Germinal center (tissue), 1 donor: ENCODE measurements around the gene PBRM1.

Experiments
- DNase-seq: peaks from one replicate; pipeline ENCODE4 v3.0.0; 2012; ENCODE audit warnings: mixed read lengths, low spot score

PBRM1 gene

GRCh38 chr3:52574056-52574965 is 111.4 kb downstream of the PBRM1 start:
- no peak for DNase-seq

GRCh38 chr3:52572221-52572620 is 113.5 kb downstream of the PBRM1 start:
- no peak for DNase-seq

GRCh38 chr3:52570076-52570475 is 115.6 kb downstream of the PBRM1 start:
- no peak for DNase-seq

- no peak for DNase-seq
Observed at GRCh38 chr3:52568069-52568468, 117.6 kb downstream of the PBRM1 start.

DNA sequence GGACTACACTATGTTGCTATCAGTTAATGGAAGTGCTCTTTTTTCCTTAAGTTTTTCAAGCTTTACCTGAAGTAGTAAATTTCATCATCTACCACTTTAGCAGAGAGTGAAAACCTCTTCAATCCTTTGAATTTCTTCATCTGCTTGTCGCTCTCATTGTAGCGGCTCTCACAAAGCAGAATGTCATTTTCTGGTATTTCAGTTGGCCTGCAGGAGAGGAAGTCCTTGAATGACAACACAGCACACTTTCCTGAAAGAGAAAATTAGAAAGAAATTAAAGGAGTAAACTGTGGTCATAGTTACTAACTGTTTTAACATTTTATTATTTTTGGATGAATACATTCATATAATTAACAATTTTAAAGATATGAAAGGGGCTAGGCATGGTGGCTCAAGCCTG is 121.7 kb downstream of the PBRM1 start:
- no peak for DNase-seq

GRCh38 chr3:52561028-52561747 is 124.5 kb downstream of the PBRM1 start:
- DNase-seq, result no peak

GRCh38 chr3:52558436-52558835 is 127.3 kb downstream of the PBRM1 start:
- DNase-seq, result no peak

DNA sequence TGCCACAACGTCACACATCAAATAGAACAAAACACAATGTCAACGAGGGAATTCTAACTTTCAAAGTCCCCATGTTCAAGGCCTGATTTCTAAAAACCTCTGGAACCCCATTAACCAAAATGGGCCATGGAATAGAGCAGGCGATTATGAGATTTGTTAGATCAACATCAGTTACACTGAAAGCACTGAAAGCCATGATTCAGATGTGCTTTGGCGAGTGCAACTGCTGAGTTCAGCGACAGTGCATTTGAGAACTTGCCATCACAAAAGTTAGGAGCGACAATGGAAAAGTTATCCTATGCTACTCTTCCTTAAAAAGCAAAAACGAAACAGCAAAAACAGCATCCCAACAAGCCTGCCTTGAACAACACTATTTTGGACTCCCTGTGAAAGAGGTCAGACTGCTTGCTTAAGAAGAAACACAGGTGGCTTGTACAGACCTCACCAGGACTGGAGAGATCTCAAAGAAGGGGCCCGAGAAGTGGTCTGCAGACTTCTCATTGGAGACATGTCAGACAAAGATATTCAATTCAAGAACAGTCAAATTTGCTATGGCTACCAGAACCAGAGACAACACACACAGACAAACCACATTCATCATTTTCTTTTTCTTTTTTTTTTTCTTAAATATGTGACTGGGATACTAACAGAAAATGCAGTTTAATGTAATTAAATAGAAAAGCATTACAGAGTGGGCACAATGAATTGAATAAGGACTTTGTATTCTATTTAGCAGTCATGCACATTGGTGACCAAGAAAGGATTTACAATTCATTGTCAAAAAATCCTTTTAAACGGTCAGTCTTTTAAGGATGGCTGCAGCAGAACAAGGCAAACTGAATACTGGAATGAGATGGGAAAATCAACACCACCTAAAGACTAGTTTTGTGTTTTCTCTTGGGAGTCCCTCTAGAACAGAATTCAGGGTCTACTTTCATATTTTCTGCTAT is 128.4 kb downstream of the PBRM1 start:
- DNase-seq, result no peak

DNA sequence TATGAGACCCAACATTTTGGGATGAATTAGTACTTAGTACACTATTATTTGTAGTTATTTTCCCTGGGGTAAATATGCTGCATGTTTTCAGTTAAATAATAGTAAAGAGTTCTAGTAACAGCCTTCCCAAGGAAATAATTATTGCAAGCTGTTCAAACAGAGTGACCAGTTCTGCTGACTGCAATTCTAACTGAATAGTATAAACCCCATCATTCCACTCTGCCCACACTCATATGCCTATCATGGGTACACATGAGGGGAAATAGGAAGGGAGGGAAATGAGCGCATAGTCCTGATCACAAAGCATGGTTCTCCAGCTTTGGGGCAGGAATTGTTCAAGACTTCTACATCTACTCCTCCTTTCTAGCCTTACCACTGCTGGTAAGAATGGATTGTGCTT is 130.7 kb downstream of the PBRM1 start:
- DNase-seq, result no peak

GRCh38 chr3:52554026-52554755 is 131.5 kb downstream of the PBRM1 start:
- DNase-seq, result no peak

- no peak for DNase-seq
Observed at GRCh38 chr3:52552089-52552488, 133.6 kb downstream of the PBRM1 start.

DNA sequence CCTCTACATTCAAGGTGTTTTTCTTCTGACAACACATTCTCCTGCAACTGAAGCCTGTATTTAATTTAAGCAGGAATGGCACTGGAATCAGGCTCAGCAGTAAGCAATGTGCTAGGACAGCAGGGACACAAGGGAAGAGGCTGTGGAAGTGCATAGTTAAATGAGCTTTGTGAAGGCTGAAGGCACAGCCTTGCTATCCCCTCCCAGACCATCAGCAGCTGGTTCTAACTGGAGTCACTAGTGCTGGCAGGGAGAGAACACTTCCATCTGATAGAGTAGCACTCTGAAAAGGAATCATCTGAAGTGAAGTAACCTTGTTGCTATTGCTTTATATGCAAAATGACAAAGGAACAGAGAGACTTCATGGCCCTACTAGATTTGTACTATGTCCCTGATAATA is 134.6 kb downstream of the PBRM1 start:
- DNase-seq, result no peak

- no peak for DNase-seq
Observed at GRCh38 chr3:52547143-52547542, 138.6 kb downstream of the PBRM1 start.

DNA sequence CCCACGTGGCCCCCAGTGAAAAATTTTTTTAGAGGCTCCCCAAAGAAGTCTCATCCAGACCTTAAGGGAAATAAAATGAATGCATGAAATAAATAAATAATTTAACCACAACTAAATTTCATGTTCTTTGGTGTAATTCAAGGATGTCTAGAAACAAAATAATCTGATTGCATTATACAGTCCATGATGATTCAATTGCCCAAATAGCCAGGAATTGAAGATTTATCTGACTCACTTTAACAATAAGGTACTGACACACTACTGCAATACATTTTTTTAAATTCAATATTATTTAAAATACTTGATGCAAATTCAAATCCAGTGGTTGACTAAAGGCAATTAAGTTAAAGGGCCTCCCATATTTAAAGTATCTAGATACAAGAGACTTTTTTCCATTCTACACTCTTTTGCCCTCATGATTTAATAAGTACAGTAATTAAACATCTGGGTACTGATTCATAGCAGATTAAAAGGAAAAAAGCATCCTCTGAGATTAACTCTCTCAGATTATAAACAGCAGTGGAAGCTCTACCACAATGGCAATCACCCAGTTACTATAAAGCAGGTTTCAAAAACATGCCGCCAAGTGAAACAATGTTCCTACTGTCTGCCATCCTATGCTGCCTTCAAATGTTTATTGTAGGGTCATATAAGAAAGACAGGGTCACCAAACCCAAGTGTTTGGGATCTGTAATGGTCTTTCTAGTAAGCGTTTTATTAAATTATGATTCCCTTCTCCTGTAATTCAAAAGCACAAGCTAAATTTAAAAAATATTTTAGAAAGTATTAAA is 139.4 kb downstream of the PBRM1 start:
- DNase-seq, result no peak

GRCh38 chr3:52544937-52545336 is 140.8 kb downstream of the PBRM1 start:
- no peak for DNase-seq

DNA sequence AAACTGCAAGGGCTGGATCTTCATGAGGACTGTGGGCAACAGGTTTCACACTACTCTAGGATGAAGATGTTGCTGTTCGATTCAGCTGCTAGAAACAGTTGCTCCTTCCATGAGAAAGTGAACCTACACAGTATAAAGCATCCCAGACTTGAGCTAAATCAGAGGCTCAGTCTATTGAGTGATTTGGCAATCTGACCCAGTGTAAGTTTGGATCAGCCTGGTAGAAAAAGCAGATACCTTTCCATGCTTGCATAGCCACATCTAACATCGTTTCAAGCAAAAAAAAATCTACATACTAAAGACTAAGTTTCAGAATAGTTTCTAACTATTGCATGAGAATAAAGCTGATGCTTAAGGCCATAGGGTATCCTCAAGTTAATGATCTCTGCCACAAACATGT is 144.7 kb downstream of the PBRM1 start:
- DNase-seq, result no peak

DNA sequence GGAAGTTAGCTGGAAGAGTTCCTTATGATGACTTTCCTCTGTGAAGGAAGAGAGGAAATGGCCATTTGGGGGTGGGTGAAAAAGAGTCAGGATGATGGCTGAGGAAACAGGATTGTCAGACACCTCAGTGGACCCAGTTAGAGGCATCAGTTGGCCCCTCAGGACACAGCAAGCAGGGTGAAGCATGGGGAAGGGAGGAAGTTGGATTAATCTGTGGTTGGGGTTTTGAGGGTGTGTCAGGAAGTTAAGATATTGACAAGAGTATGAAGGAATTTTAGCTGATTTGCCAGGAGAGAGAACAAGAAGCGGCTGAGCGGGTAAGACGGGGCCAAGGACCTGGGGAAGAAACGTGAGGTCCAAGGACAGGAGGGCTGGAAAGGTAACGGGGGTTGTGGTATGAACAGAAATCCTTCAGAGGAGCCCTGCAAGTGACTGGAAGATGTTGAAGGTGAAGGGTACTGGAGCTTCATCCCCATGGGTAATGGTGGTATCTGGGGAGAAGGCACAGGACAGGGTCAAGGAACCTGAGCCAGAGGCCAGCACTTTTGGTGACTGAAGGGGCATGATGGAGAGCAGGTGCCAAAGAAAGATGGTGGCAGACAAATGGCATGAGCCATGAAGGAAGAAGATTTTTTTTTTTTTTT is 146.6 kb downstream of the PBRM1 start:
- no peak for DNase-seq

DNA sequence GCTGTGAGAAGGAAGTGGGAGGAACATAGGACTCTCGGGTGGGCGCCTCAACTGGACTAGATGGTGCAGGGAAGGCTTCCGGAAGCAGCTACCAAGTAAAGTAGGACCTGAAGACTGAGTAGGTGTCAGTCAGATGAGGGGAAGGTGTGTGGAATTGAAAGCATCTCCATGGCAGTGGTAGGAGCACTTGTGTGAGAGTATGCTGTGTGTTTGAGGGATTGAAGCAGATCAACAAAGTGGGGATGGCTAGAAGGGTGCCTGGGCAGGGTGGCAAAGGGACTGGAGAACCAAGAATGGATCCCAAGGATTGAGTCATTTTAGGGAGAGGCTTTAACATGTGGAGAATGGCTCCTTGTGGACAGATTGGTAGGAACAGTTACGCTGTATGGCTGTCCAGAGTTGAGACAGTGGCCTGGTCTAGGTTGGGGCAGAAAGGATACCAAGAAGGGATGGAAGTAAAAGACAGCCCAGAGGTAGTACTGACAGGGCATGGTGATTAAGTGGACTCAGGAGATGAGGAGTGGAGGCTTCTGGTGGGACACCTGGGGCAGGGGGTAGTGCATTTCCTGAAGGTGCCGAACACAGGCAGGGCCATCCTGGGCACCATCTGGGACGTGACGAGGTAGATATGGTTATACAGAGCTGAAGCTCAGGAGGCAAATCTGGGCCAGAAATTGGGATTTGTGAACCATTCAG is 147.8 kb downstream of the PBRM1 start:
- DNase-seq, result no peak

DNA sequence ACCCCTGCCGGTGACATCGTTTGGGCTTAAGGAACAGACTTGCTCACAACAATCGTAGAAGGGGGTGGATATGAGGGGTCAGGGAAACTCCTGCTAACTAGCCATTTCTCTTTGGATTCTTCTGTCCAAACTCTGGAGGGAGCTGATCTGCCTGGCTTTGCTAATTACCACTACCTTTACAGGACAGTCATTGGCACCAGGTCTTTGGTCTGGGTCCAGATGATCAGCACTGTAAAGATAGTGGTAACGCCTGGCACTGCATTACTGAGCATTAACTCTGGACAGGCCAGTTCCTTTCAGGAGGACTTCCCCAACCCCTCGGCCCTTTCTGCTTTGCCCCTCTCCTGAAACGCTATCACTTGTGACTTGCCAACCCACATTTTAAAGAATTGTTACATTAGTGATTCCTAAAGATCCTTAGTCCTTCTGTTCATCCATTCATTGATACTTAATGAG is 148.5 kb downstream of the PBRM1 start:
- no peak for DNase-seq
